HL-60 (cell line): ENCODE data around the gene MPRIP.

ENCODE experiments used
- DNase-seq, 2 experiments: peaks; one replicate each; pipeline ENCODE4 v3.0.0-alpha.2; 2010 to 2020; ENCODE audit warnings: low read depth in 1 of 2, low spot score in 1 of 2
- H3K27ac ChIP-seq: fragments of 250-450 bp; sonication (Bioruptor Pico); replicated peaks from 2 replicates; pipeline ENCODE4 v1.5.1; 2020; ENCODE audit warnings: mild to moderate bottlenecking, moderate library complexity
- H3K27me3 ChIP-seq: fragments of 250-450 bp; sonication (Bioruptor Pico); 2 replicates; pipeline ENCODE4 v1.5.1; 2021; ENCODE audit warnings: mild to moderate bottlenecking, moderate library complexity; ENCODE audit not compliant: insufficient read depth, poor library complexity, severe bottlenecking
- H3K4me3 ChIP-seq: replicated peaks from 2 replicates; pipeline ENCODE4 v1.5.1; 2011; ENCODE audit warnings: mild to moderate bottlenecking, control low read depth, low read length; ENCODE audit not compliant: insufficient read depth
- GABPA ChIP-seq: IDR thresholded peaks from 2 replicates; pipeline ENCODE4 v1.6.1; 2012; ENCODE audit warnings: low read depth
- POLR2AphosphoS5 ChIP-seq: IDR thresholded peaks from 2 replicates; pipeline ENCODE4 v1.6.1; 2012; ENCODE audit warnings: low read depth
- SPI1 ChIP-seq: IDR thresholded peaks from 2 replicates; pipeline ENCODE4 v1.6.1; 2012; ENCODE audit warnings: low read depth, mild to moderate bottlenecking, borderline replicate concordance
- TF ChIP-seq, protein P1 (sequence below): IDR thresholded peaks from one replicate; pipeline ENCODE4 v1.5.1; 2011; ENCODE audit warnings: low read length, control low read depth, inconsistent platforms; ENCODE audit not compliant: insufficient read depth
- TF ChIP-seq, protein P2 (sequence below): IDR thresholded peaks from 2 replicates; pipeline ENCODE4 v1.6.1; 2012; ENCODE audit warnings: low read depth; ENCODE audit not compliant: insufficient replicate concordance

Gene MPRIP

DNA sequence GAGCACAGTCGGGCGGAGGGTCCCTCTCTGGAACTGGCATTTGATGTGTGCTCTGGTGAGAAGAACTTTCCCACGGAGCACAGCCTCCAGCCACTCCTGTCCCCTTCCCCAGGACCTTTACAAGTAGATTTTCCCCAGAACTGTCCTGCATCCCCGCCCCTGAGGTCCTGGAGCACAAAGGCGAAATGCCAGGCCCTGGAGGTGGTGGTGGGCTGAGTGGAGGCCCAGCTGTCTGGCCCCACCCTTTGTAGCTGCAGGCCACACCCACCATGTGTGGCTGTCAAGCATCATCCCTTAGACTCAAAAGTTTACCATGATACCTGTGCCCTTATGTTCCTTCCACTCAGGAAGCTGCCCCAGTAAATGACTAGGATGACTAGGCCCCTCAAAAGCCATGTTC, 126.1 kb downstream of the MPRIP start:
- H3K4me3 ChIP-seq, result no peak overlapping the region
- DNase-seq, result no peak
- H3K27me3 ChIP-seq, result no peaks in the 10 kb centered on the region
- no peak for TF ChIP-seq POLR2AphosphoS5
- TF ChIP-seq, protein P1, sequence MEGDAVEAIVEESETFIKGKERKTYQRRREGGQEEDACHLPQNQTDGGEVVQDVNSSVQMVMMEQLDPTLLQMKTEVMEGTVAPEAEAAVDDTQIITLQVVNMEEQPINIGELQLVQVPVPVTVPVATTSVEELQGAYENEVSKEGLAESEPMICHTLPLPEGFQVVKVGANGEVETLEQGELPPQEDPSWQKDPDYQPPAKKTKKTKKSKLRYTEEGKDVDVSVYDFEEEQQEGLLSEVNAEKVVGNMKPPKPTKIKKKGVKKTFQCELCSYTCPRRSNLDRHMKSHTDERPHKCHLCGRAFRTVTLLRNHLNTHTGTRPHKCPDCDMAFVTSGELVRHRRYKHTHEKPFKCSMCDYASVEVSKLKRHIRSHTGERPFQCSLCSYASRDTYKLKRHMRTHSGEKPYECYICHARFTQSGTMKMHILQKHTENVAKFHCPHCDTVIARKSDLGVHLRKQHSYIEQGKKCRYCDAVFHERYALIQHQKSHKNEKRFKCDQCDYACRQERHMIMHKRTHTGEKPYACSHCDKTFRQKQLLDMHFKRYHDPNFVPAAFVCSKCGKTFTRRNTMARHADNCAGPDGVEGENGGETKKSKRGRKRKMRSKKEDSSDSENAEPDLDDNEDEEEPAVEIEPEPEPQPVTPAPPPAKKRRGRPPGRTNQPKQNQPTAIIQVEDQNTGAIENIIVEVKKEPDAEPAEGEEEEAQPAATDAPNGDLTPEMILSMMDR, result no peak
- TF ChIP-seq, protein P2, sequence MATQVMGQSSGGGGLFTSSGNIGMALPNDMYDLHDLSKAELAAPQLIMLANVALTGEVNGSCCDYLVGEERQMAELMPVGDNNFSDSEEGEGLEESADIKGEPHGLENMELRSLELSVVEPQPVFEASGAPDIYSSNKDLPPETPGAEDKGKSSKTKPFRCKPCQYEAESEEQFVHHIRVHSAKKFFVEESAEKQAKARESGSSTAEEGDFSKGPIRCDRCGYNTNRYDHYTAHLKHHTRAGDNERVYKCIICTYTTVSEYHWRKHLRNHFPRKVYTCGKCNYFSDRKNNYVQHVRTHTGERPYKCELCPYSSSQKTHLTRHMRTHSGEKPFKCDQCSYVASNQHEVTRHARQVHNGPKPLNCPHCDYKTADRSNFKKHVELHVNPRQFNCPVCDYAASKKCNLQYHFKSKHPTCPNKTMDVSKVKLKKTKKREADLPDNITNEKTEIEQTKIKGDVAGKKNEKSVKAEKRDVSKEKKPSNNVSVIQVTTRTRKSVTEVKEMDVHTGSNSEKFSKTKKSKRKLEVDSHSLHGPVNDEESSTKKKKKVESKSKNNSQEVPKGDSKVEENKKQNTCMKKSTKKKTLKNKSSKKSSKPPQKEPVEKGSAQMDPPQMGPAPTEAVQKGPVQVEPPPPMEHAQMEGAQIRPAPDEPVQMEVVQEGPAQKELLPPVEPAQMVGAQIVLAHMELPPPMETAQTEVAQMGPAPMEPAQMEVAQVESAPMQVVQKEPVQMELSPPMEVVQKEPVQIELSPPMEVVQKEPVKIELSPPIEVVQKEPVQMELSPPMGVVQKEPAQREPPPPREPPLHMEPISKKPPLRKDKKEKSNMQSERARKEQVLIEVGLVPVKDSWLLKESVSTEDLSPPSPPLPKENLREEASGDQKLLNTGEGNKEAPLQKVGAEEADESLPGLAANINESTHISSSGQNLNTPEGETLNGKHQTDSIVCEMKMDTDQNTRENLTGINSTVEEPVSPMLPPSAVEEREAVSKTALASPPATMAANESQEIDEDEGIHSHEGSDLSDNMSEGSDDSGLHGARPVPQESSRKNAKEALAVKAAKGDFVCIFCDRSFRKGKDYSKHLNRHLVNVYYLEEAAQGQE, result no peak
- no peak for TF ChIP-seq GABPA
- TF ChIP-seq SPI1, result no peak
- no peak overlapping the region for H3K27ac ChIP-seq

DNA sequence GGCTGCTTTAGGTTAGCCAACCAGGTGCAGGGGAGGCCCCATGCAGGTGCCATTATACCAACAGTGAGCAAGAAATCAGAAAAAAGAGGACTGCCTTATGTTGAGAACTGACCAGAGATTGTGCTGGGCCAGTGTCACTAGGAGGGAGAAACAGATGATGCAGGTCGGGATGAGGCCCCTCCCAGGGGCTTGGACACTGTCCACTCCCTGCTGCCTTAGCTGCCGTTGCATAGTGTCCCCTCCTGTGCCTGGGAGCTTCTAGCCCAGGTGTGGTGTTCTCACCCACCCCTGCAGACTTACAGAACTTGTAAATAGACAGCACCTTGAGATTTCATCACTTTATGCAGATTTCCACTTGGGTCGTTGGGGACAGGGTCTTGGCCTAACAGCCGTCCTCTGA, 127.1 kb downstream of the MPRIP start:
- TF ChIP-seq, protein P1, result no peak
- TF ChIP-seq SPI1 (no peak), POLR2AphosphoS5 (no peak), GABPA (no peak)
- TF ChIP-seq, protein P2, result no peak
- DNase-seq, result no peak
- Histone ChIP-seq H3K27ac (no peak overlapping the region), H3K4me3 (no peak overlapping the region), H3K27me3 (no peaks in the 10 kb centered on the region)

DNA sequence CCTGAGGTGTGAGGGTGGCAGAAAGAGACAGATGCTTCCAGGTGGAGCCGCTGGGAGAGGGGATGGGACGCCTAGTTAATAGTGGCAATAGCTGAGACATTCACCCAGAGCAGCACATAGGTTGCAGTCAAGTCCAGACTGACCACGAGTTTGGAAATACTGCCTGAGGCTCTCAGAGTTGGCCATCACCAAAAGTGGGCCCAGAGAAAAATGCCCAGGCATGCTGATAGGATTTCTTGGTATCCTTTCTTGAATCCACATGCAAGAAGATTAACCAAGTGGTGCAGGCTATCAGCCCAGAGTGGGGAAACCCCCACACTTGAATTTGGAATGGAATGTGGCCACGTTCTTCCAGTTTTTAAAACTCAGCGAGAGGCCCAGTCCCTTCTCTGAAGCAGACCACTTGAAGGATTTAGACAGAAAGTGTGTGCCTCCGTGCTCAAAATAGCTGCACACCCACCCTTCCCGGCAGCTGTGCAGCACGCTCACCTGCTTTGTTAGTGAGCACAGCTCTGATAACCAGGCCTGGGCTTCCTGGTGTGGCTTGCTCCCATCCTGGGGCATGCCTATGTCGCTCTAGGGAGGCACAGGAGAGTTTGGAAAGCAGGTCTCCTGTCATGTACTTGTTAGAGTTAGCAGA, 128.2 kb downstream of the MPRIP start:
- no peaks in the 10 kb centered on the region for H3K27me3 ChIP-seq
- TF ChIP-seq POLR2AphosphoS5 (no peak), SPI1 (no peak), GABPA (no peak)
- TF ChIP-seq, protein P1, result no peak
- TF ChIP-seq, protein P2, result no peak
- H3K27ac ChIP-seq, result no peak overlapping the region
- no peak for DNase-seq
- H3K4me3 ChIP-seq, result no peak overlapping the region
